Measurements from ENCODE around the gene DEPDC4.
A peak's percentile ranks its signal among the peaks of the same experiment; 100 is the strongest.
"Not testable (repeated sequence)": the region's sequence is repeated elsewhere in the genome, so short reads cannot be mapped to it uniquely, and the experiment has no call there.

Gene DEPDC4

GRCh38 chr12:100263131-100263530 lies 3.7 kb downstream of the DEPDC4 start:
- DNase-seq = no peak

GRCh38 chr12:100258127-100258526 lies 8.8 kb downstream of the DEPDC4 start:
- DNase-seq = no peak

GRCh38 chr12:100254876-100255275 lies 12.0 kb downstream of the DEPDC4 start:
- no peak for DNase-seq

- no peak for DNase-seq
Observed at GRCh38 chr12:100253437-100253836, 13.4 kb downstream of the DEPDC4 start.

- DNase-seq = no peak
Observed at GRCh38 chr12:100251917-100252316, 15.0 kb downstream of the DEPDC4 start.

- DNase-seq = no peak
Observed at GRCh38 chr12:100249941-100250340, 16.9 kb downstream of the DEPDC4 start.

GRCh38 chr12:100248886-100249285 lies 18.0 kb downstream of the DEPDC4 start:
- DNase-seq = no peak

- DNase-seq = no peak
Observed at GRCh38 chr12:100247765-100248164, 19.1 kb downstream of the DEPDC4 start.

GRCh38 chr12:100243137-100243536 lies 23.7 kb downstream of the DEPDC4 start:
- DNase-seq = no peak

- DNase-seq = no peak
Observed at GRCh38 chr12:100239589-100239988, 27.3 kb downstream of the DEPDC4 start.

GRCh38 chr12:100238801-100239200 lies 28.1 kb downstream of the DEPDC4 start:
- DNase-seq = no peak

- peak; percentile 32 for DNase-seq
Observed at GRCh38 chr12:100234591-100235304, 32.1 kb downstream of the DEPDC4 start.

- no peak for DNase-seq
Observed at GRCh38 chr12:100234166-100234565, 32.7 kb downstream of the DEPDC4 start.

GRCh38 chr12:100231873-100232272 lies 35.0 kb downstream of the DEPDC4 start:
- not testable (repeated sequence) for DNase-seq

GRCh38 chr12:100229876-100230275 lies 37.0 kb downstream of the DEPDC4 start:
- no peak for DNase-seq

- DNase-seq = no peak
Observed at GRCh38 chr12:100229036-100229635, 37.7 kb downstream of the DEPDC4 start.

GRCh38 chr12:100225491-100225890 lies 41.4 kb downstream of the DEPDC4 start:
- DNase-seq = no peak

GRCh38 chr12:100222173-100222572 lies 44.7 kb downstream of the DEPDC4 start:
- DNase-seq = not testable (repeated sequence)

GRCh38 chr12:100221523-100221922 lies 45.4 kb downstream of the DEPDC4 start:
- DNase-seq = no peak

GRCh38 chr12:100219328-100220109 lies 47.4 kb downstream of the DEPDC4 start:
- DNase-seq = no peak

- no peak for DNase-seq
Observed at GRCh38 chr12:100216337-100216736, 50.5 kb downstream of the DEPDC4 start.

- DNase-seq = no peak
Observed at GRCh38 chr12:100215209-100215608, 51.7 kb downstream of the DEPDC4 start.

GRCh38 chr12:100214518-100214917 lies 52.4 kb downstream of the DEPDC4 start:
- no peak for DNase-seq
